Liver (tissue), 9 donors: ENCODE results near the gene ISM1. TPM values are rescaled to one million over a fixed set of nuclear protein-coding genes. Genes with fewer than 3 reads are reported as not detected.

Source experiments
- DNase-seq: peaks from one replicate; pipeline ENCODE4 v3.0.0-alpha.2; 2017; ENCODE audit warnings: low spot score
- H3K27ac ChIP-seq, 2 donors: one replicate each; pipeline ENCODE4 v1.7.0; 2013; ENCODE audit warnings: inconsistent platforms in 2 of 2, low read length in 2 of 2, control low read depth in 1 of 2, low read depth in 1 of 2, mild to moderate bottlenecking in 1 of 2
- H3K27me3 ChIP-seq, 4 donors: one replicate each; pipeline versions ENCODE4 v1.6.1 to v1.7.0; 2013; ENCODE audit warnings: low read length in 3 of 4, inconsistent platforms in 1 of 4, mild to moderate bottlenecking in 1 of 4, moderate library complexity in 1 of 4; ENCODE audit not compliant: control insufficient read depth in 4 of 4, insufficient read depth in 4 of 4
- H3K36me3 ChIP-seq, 4 donors: one replicate each; pipeline versions ENCODE4 v1.6.1 to v1.7.0; 2013; ENCODE audit warnings: low read length in 3 of 4, mild to moderate bottlenecking in 3 of 4, low read depth in 1 of 4, moderate library complexity in 1 of 4; ENCODE audit not compliant: control insufficient read depth in 4 of 4, insufficient read depth in 3 of 4
- H3K4me1 ChIP-seq, 4 donors: one replicate each; pipeline versions ENCODE4 v1.6.1 to v1.7.0; 2013; ENCODE audit warnings: low read length in 3 of 4, mild to moderate bottlenecking in 3 of 4, moderate library complexity in 1 of 4; ENCODE audit not compliant: control insufficient read depth in 4 of 4, insufficient read depth in 4 of 4
- H3K4me3 ChIP-seq, 3 donors: one replicate each; pipeline versions ENCODE4 v1.6.1 to v1.7.0; 2013; ENCODE audit warnings: low read length in 3 of 3, control low read depth in 1 of 3, low read depth in 1 of 3, mild to moderate bottlenecking in 1 of 3
- H3K9ac ChIP-seq, 2 donors: one replicate each; pipeline ENCODE4 v1.7.0; 2013; ENCODE audit warnings: low read length in 2 of 2, mild to moderate bottlenecking in 2 of 2, moderate library complexity in 2 of 2, control low read depth in 1 of 2, low read depth in 1 of 2
- H3K9me3 ChIP-seq, 4 donors: one replicate each; pipeline versions ENCODE4 v1.6.1 to v1.7.0; 2013; ENCODE audit warnings: low read length in 3 of 4; ENCODE audit not compliant: control insufficient read depth in 4 of 4
- CTCF ChIP-seq: fragments of 150-350 bp; IDR thresholded peaks from 2 replicates; pipeline ENCODE4 v1.5.1; 2017; ENCODE audit warnings: improper control_type of control experiment, low read depth, low read length; ENCODE audit not compliant: missing input control
- FOXA1 ChIP-seq: IDR thresholded peaks from 2 replicates; pipeline ENCODE4 v1.6.1; 2016; ENCODE audit warnings: antibody characterized with exemption
- FOXA2 ChIP-seq: IDR thresholded peaks from 2 replicates; pipeline ENCODE4 v1.6.1; 2016; ENCODE audit warnings: antibody characterized with exemption
- GABPA ChIP-seq, 2 donors: IDR thresholded peaks in 1 of 2; conservative IDR thresholded peaks in 1 of 2; 2 replicates each; pipeline ENCODE4 v1.6.1; 2016; ENCODE audit warnings: antibody characterized with exemption in 2 of 2, mild to moderate bottlenecking in 1 of 2, moderate library complexity in 1 of 2
- HNF4A ChIP-seq, 2 donors: conservative IDR thresholded peaks; 2 replicates each; pipeline ENCODE4 v1.6.1; 2016; ENCODE audit warnings: antibody characterized with exemption in 2 of 2, mild to moderate bottlenecking in 2 of 2
- JUND ChIP-seq, 2 donors: IDR thresholded peaks; 2 replicates each; pipeline ENCODE4 v1.6.1; 2016; ENCODE audit warnings: antibody characterized with exemption in 2 of 2
- MAX ChIP-seq: IDR thresholded peaks from 2 replicates; pipeline ENCODE4 v1.6.1; 2016; ENCODE audit warnings: antibody characterized with exemption
- NR2F2 ChIP-seq: IDR thresholded peaks from 2 replicates; pipeline ENCODE4 v1.6.1; 2016; ENCODE audit warnings: antibody characterized with exemption
- RAD21 ChIP-seq, 2 donors: IDR thresholded peaks; 2 replicates each; pipeline ENCODE4 v1.6.1; 2016; ENCODE audit warnings: antibody characterized with exemption in 2 of 2, mild to moderate bottlenecking in 2 of 2
- REST ChIP-seq: IDR thresholded peaks from 2 replicates; pipeline ENCODE4 v1.6.1; 2016; ENCODE audit warnings: antibody characterized with exemption, mild to moderate bottlenecking
- TAF1 ChIP-seq: conservative IDR thresholded peaks from 2 replicates; pipeline ENCODE4 v1.6.1; 2016; ENCODE audit warnings: antibody characterized with exemption, mild to moderate bottlenecking
- YY1 ChIP-seq: IDR thresholded peaks from 2 replicates; pipeline ENCODE4 v1.6.1; 2016; ENCODE audit warnings: antibody characterized with exemption, mild to moderate bottlenecking
- ZBTB33 ChIP-seq: IDR thresholded peaks from 2 replicates; pipeline ENCODE4 v1.6.1; 2016; ENCODE audit warnings: antibody characterized with exemption
- WGBS: extraction: QIAGEN DNeasy Blood & Tissue Kit; methylation state at CpG from one replicate; pipeline ENCODE4 v1.1.7; 2013; 5-methylcytosine and 5-hydroxymethylcytosine counted together
- polyA plus RNA-seq, 2 donors: library from polyadenylated mRNA; stranded (reverse) in 1 of 2; unstranded in 1 of 2; fragments of 200-250 nt in 1 of 2; fragments of >200 nt in 1 of 2; fragmentation: Nextera tagmentation in 1 of 2; extraction: Ambion mirVana in 1 of 2; gene quantifications; one replicate each; pipeline versions ENCODE4 v1.2.1 to v1.2.3, GENCODE V29; 2013 to 2015
- total RNA-seq, 2 donors: library from RNA; depleted of rRNA; stranded (reverse); fragments of >200 nt; gene quantifications; one replicate each; pipeline ENCODE4 v1.2.3, GENCODE V29; 2014
- donor health status: healthy.
- donor health status: healthy.
- donor health status: healthy.
- donor health status: healthy.
- donor health status: healthy.

The ISM1 gene
- total and polyA plus RNA-seq, 4 donors: 0.82 to 6.4 (median 1.2) TPM; not detected in 1

- Histone ChIP-seq H3K9me3 (no peaks in the 10 kb centered on the region), H3K9ac (no peak overlapping the region), H3K27me3 (no peaks in the 10 kb centered on the region), H3K4me1 (peaks cover 0 to 4% (median under 1%) of the 10 kb centered on the region in 4 donors), H3K36me3 (no peaks in the 10 kb centered on the region), H3K4me3 (no peak overlapping the region), H3K27ac (no peak overlapping the region)
- TF ChIP-seq GABPA (IDR thresholded peaks at IDR 0.05 in 1 of 2, conservative IDR thresholded peaks at IDR 0.05 in 1 of 2) (no peak), YY1 (no peak), NR2F2 (no peak), TAF1 (no peak), RAD21 (IDR thresholded peaks at IDR 0.05) (no peak), CTCF (no peak)
- 72% methylated on average over 1 of the region's 1 CpG for WGBS
- no peak for DNase-seq
Measured at GRCh38 chr20:13331536-13331935, 110.5 kb downstream of the ISM1 start.

- Histone ChIP-seq H3K27me3 (no peaks in the 10 kb centered on the region), H3K4me3 (no peak overlapping the region), H3K36me3 (no peaks in the 10 kb centered on the region), H3K4me1 (peaks cover 0 to 4% (median under 1%) of the 10 kb centered on the region in 4 donors), H3K9me3 (no peaks in the 10 kb centered on the region), H3K9ac (no peak overlapping the region), H3K27ac (no peak overlapping the region)
- 81% methylated on average over 2 of the region's 2 CpGs for WGBS
- no peak for DNase-seq
- TF ChIP-seq REST (no peak), FOXA1 (no peak), JUND (IDR thresholded peaks at IDR 0.05) (no peak), MAX (no peak)
Measured at GRCh38 chr20:13333036-13333435, 112.0 kb downstream of the ISM1 start.

GRCh38 chr20:13333793-13334192 is 112.7 kb downstream of the ISM1 start:
- Histone ChIP-seq H3K27me3 (no peaks in the 10 kb centered on the region), H3K9me3 (no peaks in the 10 kb centered on the region), H3K27ac (no peak overlapping the region), H3K4me1 (peaks cover 0 to 4% (median under 1%) of the 10 kb centered on the region in 4 donors), H3K9ac (no peak overlapping the region), H3K4me3 (no peak overlapping the region), H3K36me3 (no peaks in the 10 kb centered on the region)
- 55% methylated on average over 3 of the region's 3 CpGs for WGBS
- no peak for DNase-seq
- no peak for TF ChIP-seq JUND (IDR thresholded peaks at IDR 0.05)
- no peak for TF ChIP-seq FOXA2
- TF ChIP-seq NR2F2: no peak
- TF ChIP-seq YY1: no peak
- TF ChIP-seq HNF4A (conservative IDR thresholded peaks at IDR 0.05): no peak
- no peak for TF ChIP-seq RAD21 (IDR thresholded peaks at IDR 0.05)
- no peak for TF ChIP-seq ZBTB33
- no peak for TF ChIP-seq TAF1
- TF ChIP-seq FOXA1: no peak
- TF ChIP-seq MAX: no peak
